Activated CD8-positive, alpha-beta memory T cell treated with anti-CD3 and anti-CD28 coated beads for 24 hours (primary cell): ENCODE data around the gene ADRA2B.
"Not testable (repeated sequence)": the region's sequence is repeated elsewhere in the genome, so short reads cannot be mapped to it uniquely, and the experiment has no call there.

Experiments used
- DNase-seq: peaks from one replicate; pipeline ENCODE4 v3.0.0-alpha.2; 2020

The ADRA2B gene

DNA sequence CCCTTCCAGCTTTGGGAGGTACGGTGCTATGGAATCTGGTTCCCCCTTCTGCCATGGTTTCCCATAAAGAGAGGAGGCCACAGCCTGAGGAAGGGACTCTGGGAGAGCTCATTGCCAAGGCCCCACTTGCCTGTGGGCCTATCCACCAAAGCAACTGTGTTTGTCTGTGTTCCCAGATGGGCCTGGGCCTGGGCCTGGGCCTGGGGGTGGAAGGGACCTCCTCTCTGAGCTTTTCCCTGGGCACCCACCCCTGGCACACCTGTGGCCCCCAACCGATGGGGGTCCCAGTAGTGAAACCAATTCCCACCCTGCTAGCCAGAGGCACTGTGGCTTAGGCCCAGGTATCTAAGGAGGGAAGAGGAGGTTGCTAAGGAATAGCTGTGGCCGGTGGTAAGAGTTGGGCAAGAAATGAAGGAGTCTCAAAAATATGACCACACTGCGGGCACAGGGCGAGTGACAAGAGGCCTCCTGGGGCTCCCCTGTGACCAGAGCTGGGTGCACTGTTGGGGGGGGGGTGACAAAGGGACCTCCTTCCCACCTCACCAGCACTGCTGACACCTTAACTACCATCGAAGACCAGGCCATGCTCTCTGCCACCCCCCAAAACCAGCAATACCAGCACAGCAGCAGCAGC lies 33.8 kb upstream of the ADRA2B start:
- no peak for DNase-seq

- DNase-seq, result peak; percentile 96
Observed at GRCh38 chr2:96148410-96149217, 32.2 kb upstream of the ADRA2B start.

DNA sequence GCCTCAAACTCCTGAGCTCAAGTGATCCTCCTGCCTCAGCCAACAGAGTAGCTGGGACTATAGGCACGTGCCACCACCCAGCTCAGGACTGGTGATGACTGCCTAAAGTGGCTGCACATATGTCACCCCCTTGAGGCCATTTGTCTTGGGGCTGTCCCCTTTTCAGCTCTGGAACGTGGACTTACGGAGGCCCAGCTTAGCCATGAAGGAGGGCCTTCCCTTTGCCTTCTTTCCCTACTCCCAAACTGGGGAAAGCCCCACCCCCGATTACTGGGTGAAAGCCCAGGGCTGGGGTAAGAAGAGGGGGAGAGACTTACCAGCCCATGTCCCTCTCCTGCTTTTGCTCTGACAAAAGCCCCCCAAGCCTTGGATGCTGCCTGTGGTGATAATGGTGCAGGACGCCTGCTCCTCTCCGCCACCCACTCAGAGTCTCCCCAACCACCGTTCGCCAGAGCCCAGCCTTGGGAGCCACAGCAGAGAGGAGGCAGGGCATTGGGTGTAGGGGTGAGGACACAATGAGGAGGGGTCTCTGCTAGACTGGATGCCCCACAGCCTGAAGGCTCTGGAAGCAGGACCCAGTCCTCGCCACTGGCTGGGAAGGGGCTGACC lies 31.3 kb upstream of the ADRA2B start:
- DNase-seq, result peak; percentile 71

DNA sequence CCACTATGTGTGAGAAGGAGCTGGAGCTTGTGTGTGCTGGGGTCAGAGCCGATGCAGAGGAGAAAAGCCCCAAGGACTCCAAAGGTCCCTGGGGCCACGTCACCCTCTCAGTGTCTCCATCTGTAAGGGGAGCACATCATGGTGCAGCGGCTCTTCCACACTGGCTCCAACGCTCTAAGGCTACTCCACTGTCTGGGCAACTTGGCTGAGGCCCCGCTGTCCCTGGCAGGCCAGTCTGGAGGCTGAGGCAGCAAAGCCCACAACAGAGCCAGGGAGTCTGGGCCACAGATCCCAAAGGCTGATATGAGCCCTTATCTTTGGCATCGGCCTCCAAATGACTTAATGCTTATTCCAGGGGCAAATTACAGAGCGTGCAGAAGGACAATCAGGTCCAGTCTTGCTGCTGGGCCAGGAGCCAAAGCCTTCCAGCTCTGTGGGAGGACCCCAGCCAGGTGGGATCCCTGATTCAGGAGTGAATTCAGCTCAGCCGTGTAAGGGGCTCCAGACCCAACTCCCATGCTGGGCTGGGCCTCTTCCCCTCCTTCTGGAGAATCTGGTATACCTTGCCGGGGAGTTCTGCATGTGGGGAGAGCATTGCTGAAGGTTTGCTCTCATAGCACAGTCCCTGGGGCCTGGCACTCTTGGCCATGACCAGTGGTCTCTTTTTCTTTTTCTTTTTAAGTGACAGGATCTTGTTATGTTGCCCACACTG lies 30.7 kb upstream of the ADRA2B start:
- DNase-seq, result no peak

GRCh38 chr2:96146153-96146880 lies 29.9 kb upstream of the ADRA2B start:
- DNase-seq, result peak; percentile 96

GRCh38 chr2:96145848-96146152 lies 29.4 kb upstream of the ADRA2B start:
- no peak for DNase-seq

GRCh38 chr2:96145036-96145847 lies 28.9 kb upstream of the ADRA2B start, which contains the start of gene DUSP2:
DUSP2 (minus strand) TSS chr2:96145440; CDS start chr2:96145354, 86 bp downstream.
- DNase-seq, result peak; percentile 99

GRCh38 chr2:96144481-96145035 lies 28.2 kb upstream of the ADRA2B start:
- DNase-seq, result peak; percentile 88

GRCh38 chr2:96143848-96144480 lies 27.6 kb upstream of the ADRA2B start:
- DNase-seq, result peak; percentile 85

- DNase-seq, result peak; percentile 81
Observed at GRCh38 chr2:96143231-96143847, 27.0 kb upstream of the ADRA2B start.

DNA sequence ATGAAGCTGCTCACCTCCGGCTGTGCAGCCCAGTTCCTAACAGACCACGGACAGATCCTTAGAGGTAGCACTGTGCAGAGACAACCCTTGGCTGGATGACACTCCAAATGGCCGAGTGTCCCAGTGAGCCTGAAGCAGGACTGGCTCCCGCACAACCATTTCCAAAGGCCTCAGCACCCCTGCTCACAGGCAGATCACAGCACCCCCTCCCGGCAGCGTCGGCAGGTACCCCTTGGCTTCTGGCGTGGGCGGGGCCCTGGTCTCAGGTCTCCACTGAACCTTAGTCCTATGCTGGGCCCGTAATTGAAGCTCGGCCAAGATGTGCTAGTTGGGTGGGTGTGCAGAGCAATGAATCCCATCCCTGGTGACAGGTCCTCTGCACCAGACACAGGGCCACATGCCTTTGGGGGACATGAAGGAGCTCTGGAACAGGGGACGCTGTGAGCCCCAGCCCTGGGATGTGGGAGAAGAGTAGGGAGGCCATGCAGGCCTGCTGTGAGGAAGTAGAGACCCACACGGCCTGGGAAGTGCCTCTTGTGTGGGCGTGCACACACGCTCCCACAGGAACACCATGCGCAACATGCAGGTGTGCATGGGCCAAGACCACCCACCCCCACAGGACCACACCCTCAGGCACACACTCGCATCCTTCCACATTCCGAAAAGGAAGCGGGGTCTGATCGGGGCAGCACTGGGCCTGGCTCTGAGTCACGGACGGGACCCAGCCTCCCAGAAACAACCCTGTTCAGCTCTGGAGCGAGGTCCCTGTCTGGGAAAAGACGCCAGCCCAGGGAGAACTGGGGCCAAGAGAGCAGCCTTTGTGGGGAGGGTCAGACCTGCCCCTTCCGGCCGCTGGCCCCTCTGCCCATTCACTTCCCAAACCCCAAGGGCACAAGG lies 26.1 kb upstream of the ADRA2B start:
- peak; percentile 91 for DNase-seq

DNA sequence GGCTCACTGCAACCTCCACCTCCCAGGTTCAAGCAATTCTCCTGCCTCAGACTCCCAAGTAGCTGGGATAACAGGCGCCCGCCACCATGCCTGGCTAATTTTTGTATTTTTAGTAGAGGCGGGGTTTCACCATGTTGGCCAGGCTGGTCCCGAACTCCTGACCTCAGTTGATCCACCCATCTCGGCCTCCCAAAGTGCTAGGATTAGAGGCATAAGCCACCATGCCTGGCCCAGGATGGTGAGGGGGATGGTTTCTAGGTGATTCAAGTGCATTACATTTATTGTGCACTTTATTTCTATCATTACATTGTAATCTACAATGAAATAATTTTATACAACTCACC lies 25.2 kb upstream of the ADRA2B start:
- not testable (repeated sequence) for DNase-seq

DNA sequence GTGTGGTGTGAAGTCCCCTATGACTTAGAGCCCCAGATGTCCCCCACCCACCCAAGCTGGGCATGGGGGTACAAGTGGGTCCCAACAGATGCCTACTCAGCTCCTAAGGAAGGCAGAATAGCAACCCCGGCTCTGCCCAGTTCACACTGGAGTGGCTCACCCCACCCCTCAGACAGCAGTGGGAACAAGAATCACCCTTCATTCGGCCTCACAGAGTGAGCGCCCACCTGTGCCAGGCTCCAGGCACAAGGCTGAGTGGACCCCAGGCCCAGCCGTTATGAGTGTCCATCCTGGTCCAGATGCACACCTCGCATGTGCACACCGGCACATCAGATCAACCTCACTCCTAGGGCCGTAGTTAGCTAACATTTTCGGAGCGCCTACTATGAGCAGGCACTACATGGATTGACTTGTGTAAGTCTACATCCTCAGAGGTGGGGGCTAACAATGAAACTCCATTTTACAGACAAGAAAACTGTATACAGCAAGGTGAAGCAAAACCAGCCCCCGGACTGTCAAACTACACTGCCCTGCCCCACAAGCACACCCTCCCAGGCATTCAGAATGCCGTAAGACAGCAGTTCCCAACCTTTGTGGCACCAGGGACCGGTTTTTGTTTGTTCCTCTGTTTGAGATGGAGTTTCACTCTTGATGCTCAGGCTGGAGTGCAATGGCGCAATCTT lies 24.7 kb upstream of the ADRA2B start:
- DNase-seq, result peak; percentile 73

DNA sequence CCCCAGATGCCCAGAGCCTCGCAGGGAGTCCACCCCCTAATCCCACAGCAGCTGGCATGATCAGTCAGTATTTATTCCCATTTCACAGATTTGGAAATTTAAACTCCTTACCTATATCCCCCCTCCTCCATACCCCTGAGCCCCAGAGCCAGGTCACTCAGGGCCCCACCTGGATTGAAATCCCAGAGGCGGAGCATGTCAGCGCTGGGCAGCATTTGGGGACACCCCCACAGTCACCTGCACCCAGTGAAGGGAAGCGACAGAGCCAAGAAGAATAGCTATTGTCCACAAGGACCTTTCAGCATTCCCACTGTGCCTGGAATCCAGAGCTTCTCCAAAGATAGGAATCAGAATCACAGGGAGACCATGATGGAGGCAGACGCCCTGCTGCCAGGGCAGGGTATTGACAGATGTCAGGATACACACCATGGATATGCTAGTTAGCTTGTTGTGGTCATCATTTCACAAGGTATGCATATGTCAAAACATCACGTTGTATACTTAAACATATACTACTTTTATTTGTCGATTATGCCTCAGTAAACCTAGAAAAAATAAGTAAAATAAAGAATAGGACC lies 22.9 kb upstream of the ADRA2B start:
- DNase-seq, result no peak

DNA sequence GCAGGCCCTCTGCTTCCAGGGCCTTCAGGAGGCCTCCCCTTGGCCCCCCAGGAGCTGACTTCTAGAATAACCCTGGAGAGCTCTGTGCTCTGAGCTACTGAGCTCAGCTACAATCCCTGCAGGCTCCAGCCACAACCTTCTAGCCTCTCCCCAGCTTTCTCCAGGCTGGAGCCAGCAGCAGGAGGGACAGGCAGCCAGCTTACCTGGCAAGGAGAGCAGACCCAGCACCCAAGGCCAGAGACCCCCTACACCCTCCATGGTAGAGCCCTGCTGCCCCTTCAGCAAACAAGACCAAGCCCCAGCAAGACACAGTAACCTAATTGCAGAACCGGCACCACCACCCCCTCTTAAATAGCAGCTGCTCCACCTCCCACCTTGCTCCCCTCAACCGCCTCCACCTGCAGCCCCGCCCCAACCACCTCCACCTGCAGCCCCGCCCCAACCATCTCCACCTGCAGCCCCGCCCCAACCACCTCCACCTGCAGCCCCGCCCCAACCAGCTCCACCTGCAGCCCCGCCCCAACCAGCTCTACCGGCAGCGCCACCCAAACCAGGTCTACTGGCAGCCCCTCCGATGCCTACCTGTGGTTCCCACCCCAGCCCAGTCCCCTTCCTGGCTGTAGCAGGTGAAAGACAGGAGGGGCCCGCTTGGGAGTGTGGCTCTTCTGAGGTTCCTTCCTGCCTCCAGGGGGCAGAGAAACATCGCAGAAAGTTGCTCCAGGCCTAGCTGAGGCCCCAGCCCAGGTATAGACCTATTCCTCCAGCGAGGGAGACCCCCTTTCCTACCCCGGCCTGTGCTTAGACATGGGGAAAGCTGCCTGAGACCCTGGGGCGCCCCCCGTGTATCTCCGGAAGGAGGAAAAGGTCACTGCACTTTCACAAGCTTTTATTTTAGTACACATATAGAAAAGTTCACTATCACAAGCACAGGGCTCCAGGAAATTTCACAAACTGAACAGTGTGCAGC lies 22.1 kb upstream of the ADRA2B start, which contains the start of gene ASTL:
Gene ASTL (minus strand): TSS at position 324 of the 967 bp plus-strand sequence. CDS start 66 bp downstream, at position 258.
- DNase-seq, result peak; percentile 82

- no peak for DNase-seq
Observed at GRCh38 chr2:96137321-96138178, 21.2 kb upstream of the ADRA2B start.
